B cell (primary cell): ENCODE data around the gene MCEMP1. TPM values are rescaled to one million over a fixed set of nuclear protein-coding genes. Genes with fewer than 3 reads are reported as not detected.
"Not testable (repeated sequence)": the region's sequence is repeated elsewhere in the genome, so short reads cannot be mapped to it uniquely, and the experiment has no call there.

Source experiments
- ATAC-seq: fragments of 200-7000 bp; cut with Tn5 transposase; one replicate; pipeline ENCODE4 v1.10.0; 2021; ENCODE audit warnings: low read depth, mild to moderate bottlenecking, moderate number of reproducible peaks, moderate library complexity
- CTCF ChIA-PET: fragments of 350-600 bp; sonication (Branson Sonifier 250); formaldehyde crosslinking; loops from one replicate; lab custom pipeline; 2021; ENCODE audit warnings: antibody characterized with exemption, inconsistent platforms; lab: Charles Lee
- POLR2A ChIA-PET: fragments of 350-600 bp; sonication (Branson Sonifier 250); formaldehyde crosslinking; loops from one replicate; lab custom pipeline; 2021; ENCODE audit warnings: antibody characterized with exemption; lab: Charles Lee
- DNase-seq: peaks from one replicate; pipeline ENCODE4 v3.0.0; 2013
- H2AFZ ChIP-seq: 2 replicates; pipeline ENCODE4 v1.6.1; 2012; ENCODE audit warnings: mild to moderate bottlenecking, low read depth, low read length; ENCODE audit not compliant: insufficient read depth, poor library complexity, severe bottlenecking
- H3K27ac ChIP-seq, 2 donors: 1 replicate in 1 of 2; 2 replicates in 1 of 2; pipeline ENCODE4 v1.5.1; 2012 to 2013; ENCODE audit warnings: low read length in 2 of 2, mild to moderate bottlenecking in 2 of 2, moderate library complexity in 1 of 2
- H3K27me3 ChIP-seq, 4 experiments: fragments of 200-600 bp in 1 of 4; sonication (generic) in 1 of 4; replicated peaks in 1 of 4; 1 replicate in 2 of 4; 2 replicates in 2 of 4; pipeline versions ENCODE4 v1.6.1 to v1.7.0; 2013 to 2016; ENCODE audit warnings: low read length in 3 of 4, mild to moderate bottlenecking in 2 of 4, mixed read lengths in 1 of 4, moderate library complexity in 1 of 4; ENCODE audit not compliant: insufficient read depth in 4 of 4, control insufficient read depth in 3 of 4; ENCODE audit errors: control extremely low read depth in 1 of 4
- H3K36me3 ChIP-seq, 2 experiments: replicated peaks in 1 of 2; 1 replicate in 1 of 2; 2 replicates in 1 of 2; pipeline versions ENCODE4 v1.6.1 to v1.7.1; 2013; ENCODE audit warnings: low read length in 1 of 2; ENCODE audit not compliant: insufficient read depth in 2 of 2, control insufficient read depth in 1 of 2; ENCODE audit errors: control extremely low read depth in 1 of 2, extremely low read depth in 1 of 2
- H3K4me1 ChIP-seq, 2 donors: fragments of 200-600 bp in 1 of 2; sonication (generic) in 1 of 2; 1 replicate in 1 of 2; 2 replicates in 1 of 2; pipeline versions ENCODE4 v1.5.1 to v1.6.1; 2013 to 2017; ENCODE audit warnings: low read length in 2 of 2; ENCODE audit not compliant: control insufficient read depth in 2 of 2, insufficient read depth in 2 of 2
- H3K4me2 ChIP-seq: replicated peaks from 2 replicates; pipeline ENCODE3; 2012; ENCODE audit warnings: mild to moderate bottlenecking, low read depth, low read length; ENCODE audit not compliant: poor library complexity, severe bottlenecking
- H3K4me3 ChIP-seq, 5 experiments: fragments of 200-600 bp in 1 of 5; sonication (generic) in 1 of 5; 1 replicate in 3 of 5; 2 replicates in 2 of 5; pipeline versions ENCODE4 v1.5.1 to v1.7.0; 2011 to 2016; ENCODE audit warnings: low read length in 4 of 5, mild to moderate bottlenecking in 4 of 5, low read depth in 2 of 5, control low read depth in 1 of 5, moderate library complexity in 1 of 5; ENCODE audit not compliant: insufficient read depth in 1 of 5; ENCODE audit errors: control extremely low read depth in 1 of 5, extremely low read depth in 1 of 5
- H3K79me2 ChIP-seq: fragments of 200-600 bp; sonication (generic); one replicate; pipeline ENCODE4 v1.6.0; 2016; ENCODE audit warnings: low read length; ENCODE audit not compliant: control insufficient read depth, insufficient read depth
- H3K9ac ChIP-seq: fragments of 200-600 bp; sonication (generic); 2 replicates; pipeline ENCODE4 v1.6.1; 2017; ENCODE audit warnings: mild to moderate bottlenecking, low read length, moderate library complexity
- H3K9me3 ChIP-seq, 3 donors: one replicate each; pipeline versions ENCODE4 v1.6.1 to v1.7.1; 2013; ENCODE audit warnings: low read length in 2 of 3; ENCODE audit not compliant: control insufficient read depth in 2 of 3, insufficient read depth in 1 of 3; ENCODE audit errors: control extremely low read depth in 1 of 3
- H4K20me1 ChIP-seq: 2 replicates; pipeline ENCODE4 v1.6.0; 2012; ENCODE audit warnings: mild to moderate bottlenecking, low read length; ENCODE audit not compliant: insufficient read depth, control insufficient read depth, poor library complexity, severe bottlenecking
- H3K27ac Mint-ChIP-seq: one replicate; pipeline ENCODE4 v1.8.0; 2021; ENCODE audit warnings: mixed read lengths
- H3K27me3 Mint-ChIP-seq: one replicate; pipeline ENCODE4 v1.8.0; 2021; ENCODE audit warnings: mixed read lengths
- H3K4me1 Mint-ChIP-seq: one replicate; pipeline ENCODE4 v1.8.0; 2021; ENCODE audit warnings: mixed read lengths
- H3K4me3 Mint-ChIP-seq: one replicate; pipeline ENCODE4 v1.8.0; 2021; ENCODE audit warnings: mixed read lengths
- H3K9me3 Mint-ChIP-seq: one replicate; pipeline ENCODE4 v1.8.0; 2022; ENCODE audit warnings: mixed read lengths; ENCODE audit not compliant: insufficient read depth
- EZH2 ChIP-seq: IDR thresholded peaks from 2 replicates; pipeline ENCODE4 v1.6.1; 2012; ENCODE audit warnings: borderline replicate concordance, low read depth, mild to moderate bottlenecking, moderate library complexity, low read length; ENCODE audit not compliant: insufficient read depth, poor library complexity, severe bottlenecking
- WGBS: methylation state at CpG from one replicate; pipeline ENCODE4 v1.1.5; 2013; ENCODE audit warnings: missing lambda C conversion rate; ENCODE audit not compliant: insufficient coverage; 5-methylcytosine and 5-hydroxymethylcytosine counted together
- intact Hi-C: fragments of 100-400 bp; cut with micrococcal nuclease; formaldehyde crosslinking; loops from one replicate; pipeline ENCODE4 v1.10.0; 2022
- polyA plus RNA-seq: library from polyadenylated mRNA; depleted of rRNA; stranded (reverse); fragments of >200 nt; gene quantifications from 2 replicates; pipeline ENCODE4 v1.2.3, GENCODE V29; 2012
- total RNA-seq, 2 donors: library from RNA; stranded (reverse); fragments of 120-200 nt in 1 of 2; gene quantifications; 1 replicate in 1 of 2; 2 replicates in 1 of 2; pipeline versions ENCODE4 v1.2.3 to v1.2.4, GENCODE V29; 2013 to 2022

The MCEMP1 gene
- total and polyA plus RNA-seq, 2 donors (not counting 1 experiment from before 2014, with no cell fraction given), result 0.57 TPM; not detected in 1

DNA sequence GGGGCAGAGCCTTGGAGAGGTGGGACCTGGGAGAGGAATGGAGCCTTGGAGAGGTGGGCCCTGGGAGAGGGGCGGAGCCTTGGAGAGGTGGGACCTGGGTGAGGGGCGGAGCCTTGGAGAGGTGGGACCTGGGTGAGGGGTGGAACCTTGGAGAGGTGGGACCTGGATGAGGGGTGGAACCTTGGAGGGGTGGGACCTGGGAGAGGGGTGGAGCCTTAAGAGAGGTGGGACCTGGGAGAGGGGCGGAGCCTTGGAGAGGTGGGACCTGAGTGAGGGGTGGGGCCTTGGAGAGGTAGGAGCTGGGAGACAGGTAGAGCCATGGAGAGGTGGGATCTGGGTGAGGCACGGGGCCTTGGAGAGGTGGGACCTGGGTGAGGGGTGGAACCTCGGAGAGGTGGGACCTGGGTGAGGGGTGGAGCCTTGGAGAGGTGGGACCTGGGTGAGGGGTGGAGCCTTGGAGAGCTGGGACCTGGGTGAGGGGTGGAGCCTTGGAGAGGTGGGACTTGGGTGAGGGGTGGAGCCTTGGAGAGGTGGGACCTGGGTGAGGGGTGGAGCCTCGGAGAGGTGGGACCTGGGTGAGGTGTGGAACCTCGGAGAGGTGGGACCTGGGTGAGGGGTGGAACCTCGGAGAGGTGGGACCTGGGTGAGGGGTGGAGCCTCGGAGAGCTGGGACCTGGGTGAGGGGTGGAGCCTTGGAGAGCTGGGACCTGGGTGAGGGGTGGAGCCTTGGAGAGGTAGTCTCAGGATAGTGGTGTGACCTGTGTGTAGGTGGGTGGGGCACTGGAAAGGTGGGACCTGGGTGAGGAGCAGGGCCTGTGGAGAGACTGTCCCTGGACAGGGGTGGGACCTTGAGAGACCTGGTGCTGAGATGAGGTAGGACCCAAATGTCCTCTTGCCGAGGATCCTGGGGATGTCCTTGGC is 33.0 kb upstream of the MCEMP1 start:
- CTCF ChIA-PET, H3K9ac ChIP-seq, H3K4me1 ChIP-seq, H3K4me3 Mint-ChIP-seq, H3K4me3 ChIP-seq, H3K27ac Mint-ChIP-seq, H3K4me2 ChIP-seq, H3K27ac ChIP-seq, DNase-seq, H3K9me3 Mint-ChIP-seq, intact Hi-C loops, H3K9me3 ChIP-seq, H3K79me2 ChIP-seq, H3K27me3 Mint-ChIP-seq, ATAC-seq, H3K27me3 ChIP-seq, H2AFZ ChIP-seq: not testable (repeated sequence)
- H3K36me3 ChIP-seq, result peaks cover 4 to 51% of the 10 kb centered on the region in 2 experiments
- 81% methylated on average over 9 of the region's 10 CpGs for WGBS
- peaks cover 11% of the 10 kb centered on the region for H3K4me1 Mint-ChIP-seq
- POLR2A ChIA-PET, result interaction anchor here (0.6 kb wide), 1 partner anchor 253 kb away, joined by 3 read pairs; no protein-coding TSS in a partner anchor
- H4K20me1 ChIP-seq, result peaks cover 40% of the 10 kb centered on the region

DNA sequence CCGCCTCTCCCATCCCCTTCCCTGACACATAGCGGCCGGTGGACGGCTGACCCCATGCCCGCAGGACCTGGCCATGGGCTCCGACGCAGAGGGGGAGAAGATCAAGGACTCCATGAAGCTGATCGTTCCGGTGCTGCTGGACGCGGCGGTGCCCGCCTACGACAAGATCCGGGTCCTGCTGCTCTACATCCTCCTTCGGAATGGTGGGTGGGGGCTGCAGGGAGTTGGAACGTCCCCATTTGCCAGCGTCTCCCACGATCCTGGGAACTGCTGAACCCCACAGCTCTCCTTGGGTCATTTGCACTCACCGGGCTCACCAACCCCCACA is 32.4 kb upstream of the MCEMP1 start:
- Histone ChIP-seq H3K4me2 (no peak overlapping the region), H2AFZ (no peak overlapping the region), H3K9me3 (peaks cover 0 to 7% (median 0%) of the 10 kb centered on the region in 3 donors), H4K20me1 (peaks cover 40% of the 10 kb centered on the region), H3K4me1 (no peaks in the 10 kb centered on the region), H3K9ac (no peak overlapping the region), H3K36me3 (peaks cover 4 to 47% of the 10 kb centered on the region in 2 experiments), H3K79me2 (peaks cover 9% of the 10 kb centered on the region), H3K27ac (no peak overlapping the region), H3K27me3 (no peaks in the 10 kb centered on the region), H3K4me3 (no peak overlapping the region)
- ATAC-seq (no peak), DNase-seq (no peak)
- Mint-ChIP-seq H3K27me3 (no peaks in the 10 kb centered on the region), H3K4me1 (peaks cover 8% of the 10 kb centered on the region), H3K27ac (no peak overlapping the region), H3K9me3 (no peaks in the 10 kb centered on the region), H3K4me3 (no peak overlapping the region)
- intact Hi-C loops, result no loop called here
- whole genome bisulfite sequencing, result 99% methylated on average over 20 of the region's 20 CpGs
- no peak for TF ChIP-seq EZH2
- ChIA-PET CTCF (no interaction called here), POLR2A (no interaction called here)
